Stomach (tissue), 9 donors: ENCODE measurements around the gene CFAP20. TPM values are rescaled to one million over a fixed set of nuclear protein-coding genes. Genes with fewer than 3 reads are reported as not detected.

Source experiments
- DNase-seq, 2 donors: peaks; one replicate each; pipeline versions ENCODE4 v3.0.0 to v3.0.0-alpha.2; 2013 to 2019
- H3K27ac ChIP-seq, 5 donors: fragments of 200-600 bp in 4 of 5; sonication (generic) in 4 of 5; one replicate each; pipeline ENCODE4 v1.5.1; 2013 to 2019; ENCODE audit warnings: mild to moderate bottlenecking in 1 of 5, moderate library complexity in 1 of 5
- H3K27me3 ChIP-seq, 3 donors: fragments of 200-600 bp; sonication (generic); one replicate each; pipeline ENCODE4 v1.5.1; 2017 to 2019; ENCODE audit warnings: mixed run types in 1 of 3
- H3K36me3 ChIP-seq, 4 donors: fragments of 200-600 bp; sonication (generic); 1 replicate in 3 of 4; 2 replicates in 1 of 4; pipeline ENCODE4 v1.5.1; 2016 to 2019
- H3K4me1 ChIP-seq, 4 donors: fragments of 200-600 bp; sonication (generic); one replicate each; pipeline ENCODE4 v1.5.1; 2016 to 2019
- H3K4me3 ChIP-seq, 4 donors: fragments of 200-600 bp; sonication (generic) in 3 of 4; one replicate each; pipeline ENCODE4 v1.5.1; 2016 to 2019; ENCODE audit warnings: mild to moderate bottlenecking in 1 of 4
- H3K9me3 ChIP-seq, 4 donors: fragments of 200-600 bp; sonication (generic); one replicate each; pipeline ENCODE4 v1.5.1; 2016 to 2019
- CTCF ChIP-seq, 7 experiments: fragments of 450-650 bp in 4 of 7; fragments of 200-600 bp in 3 of 7; sonication (generic) in 3 of 7; IDR thresholded peaks; one replicate each; pipeline ENCODE4 v1.5.1; 2016 to 2019; ENCODE audit warnings: antibody characterized with exemption in 7 of 7, control low read depth in 2 of 7, mild to moderate bottlenecking in 1 of 7
- EP300 ChIP-seq: sonication (generic); formaldehyde crosslinking; IDR thresholded peaks from one replicate; pipeline ENCODE4 v1.6.1; 2017; ENCODE audit warnings: antibody characterized with exemption
- POLR2A ChIP-seq, 4 donors: fragments of 450-650 bp; IDR thresholded peaks; one replicate each; pipeline ENCODE4 v1.6.1; 2016; ENCODE audit warnings: antibody characterized with exemption in 4 of 4, control low read depth in 2 of 4, mild to moderate bottlenecking in 1 of 4, moderate library complexity in 1 of 4
- POLR2AphosphoS5 ChIP-seq, 3 donors: sonication (generic); formaldehyde crosslinking; IDR thresholded peaks; one replicate each; pipeline ENCODE4 v1.6.1; 2016; ENCODE audit warnings: antibody characterized with exemption in 3 of 3
- WGBS, 5 donors: extraction: QIAGEN DNeasy Blood & Tissue Kit in 3 of 5; methylation state at CpG; one replicate each; pipeline versions ENCODE4 v1.1.5 to v1.1.7; 2013 to 2018; 5-methylcytosine and 5-hydroxymethylcytosine counted together
- intact Hi-C: fragments of 100-400 bp; cut with DNase I; formaldehyde crosslinking; loops from one replicate; pipeline ENCODE4 v1.15.1; 2023; ENCODE audit warnings: low total_unique reads
- polyA plus RNA-seq, 3 donors: library from polyadenylated mRNA; stranded (reverse); fragments of 200-250 nt; gene quantifications; one replicate each; pipeline ENCODE4 v1.2.3, GENCODE V29; 2013
- total RNA-seq, 5 donors: library from RNA; depleted of rRNA; stranded (reverse); fragments of >200 nt; gene quantifications; one replicate each; pipeline versions ENCODE4 v1.1.0 to v1.2.3, GENCODE V29; 2014 to 2016
- donor health status: healthy with polysubstance abuse.
- donor health status: Bipolar disorder and iron deficiency.
- donor health status: healthy.

CFAP20 gene
- total and polyA plus RNA-seq, 8 donors = 0.58 to 81.7 (median 23.8) TPM

- H3K4me3 ChIP-seq = no peak overlapping the region
- intact Hi-C loops = loop anchor here (5.0 kb wide), 1 partner anchor 109 kb away; no protein-coding TSS in a partner anchor
- H3K36me3 ChIP-seq = peaks cover 5 to 7% (median 6%) of the 10 kb centered on the region in 4 donors
- TF ChIP-seq POLR2A (IDR thresholded peaks at IDR 0.05) = no peak
- H3K4me1 ChIP-seq = peaks cover 36 to 100% (median 70%) of the 10 kb centered on the region in 4 donors
- no peaks in the 10 kb centered on the region for H3K9me3 ChIP-seq
- DNase-seq = peak in 1 of 2 donors; percentile 47
- no peaks in the 10 kb centered on the region for H3K27me3 ChIP-seq
- H3K27ac ChIP-seq = peak overlapping the region in 4 of 5 donors; percentile 26 to 60 (median 42)
- 33 to 49% (median 40%) methylated on average over 6 of the region's 6 CpGs for WGBS, 5 donors
Measured at GRCh38 chr16:58121132-58121531, 8.0 kb downstream of the CFAP20 start.

GRCh38 chr16:58120234-58120633, 8.9 kb downstream of the CFAP20 start:
- no peak for DNase-seq
- Histone ChIP-seq H3K4me3 (no peak overlapping the region), H3K27me3 (no peaks in the 10 kb centered on the region), H3K27ac (peak overlapping the region in 3 of 5 donors; percentile 28 to 60 (median 57)), H3K4me1 (peaks cover 33 to 94% (median 64%) of the 10 kb centered on the region in 4 donors), H3K9me3 (no peaks in the 10 kb centered on the region), H3K36me3 (peaks cover 13 to 16% (median 15%) of the 10 kb centered on the region in 4 donors)
- intact Hi-C loops = loop anchor here (5.0 kb wide), 1 partner anchor 108 kb away; no protein-coding TSS in a partner anchor
- WGBS, 5 donors = 27 to 41% (median 33%) methylated on average over 3 of the region's 3 CpGs
- TF ChIP-seq POLR2AphosphoS5 (IDR thresholded peaks at IDR 0.05) = no peak
- no peak for TF ChIP-seq EP300
- no peak for TF ChIP-seq CTCF (IDR thresholded peaks at IDR 0.05)
- no peak for TF ChIP-seq POLR2A (IDR thresholded peaks at IDR 0.05)

GRCh38 chr16:58119509-58119845, 9.7 kb downstream of the CFAP20 start:
- intact Hi-C loops = no loop called here
- WGBS, 5 donors = 26 to 72% (median 42%) methylated on average over 8 of the region's 8 CpGs
- no peak overlapping the region for H3K4me3 ChIP-seq
- no peak for TF ChIP-seq CTCF (IDR thresholded peaks at IDR 0.05)
- no peak for TF ChIP-seq POLR2AphosphoS5 (IDR thresholded peaks at IDR 0.05)
- TF ChIP-seq EP300 = no peak
- TF ChIP-seq POLR2A (IDR thresholded peaks at IDR 0.05) = no peak
- H3K4me1 ChIP-seq = peaks cover 33 to 87% (median 58%) of the 10 kb centered on the region in 4 donors
- no peaks in the 10 kb centered on the region for H3K9me3 ChIP-seq
- peak in 1 of 2 donors; percentile 78 for DNase-seq
- peaks cover 20 to 23% (median 22%) of the 10 kb centered on the region in 4 donors for H3K36me3 ChIP-seq
- H3K27ac ChIP-seq = peak overlapping the region; percentile 27 to 66 (median 34)
- no peaks in the 10 kb centered on the region for H3K27me3 ChIP-seq

GRCh38 chr16:58118801-58119508, 10.2 kb downstream of the CFAP20 start:
- peaks cover 25 to 28% (median 28%) of the 10 kb centered on the region in 4 donors for H3K36me3 ChIP-seq
- peaks cover 29 to 81% (median 53%) of the 10 kb centered on the region in 4 donors for H3K4me1 ChIP-seq
- no peak for DNase-seq
- no peaks in the 10 kb centered on the region for H3K27me3 ChIP-seq
- 23 to 44% (median 28%) methylated on average over 5 of the region's 5 CpGs for WGBS, 5 donors
- intact Hi-C loops = no loop called here
- no peak overlapping the region for H3K4me3 ChIP-seq
- no peak for TF ChIP-seq POLR2A (IDR thresholded peaks at IDR 0.05)
- TF ChIP-seq EP300 = no peak
- no peak for TF ChIP-seq CTCF (IDR thresholded peaks at IDR 0.05)
- no peak for TF ChIP-seq POLR2AphosphoS5 (IDR thresholded peaks at IDR 0.05)
- peak overlapping the region; percentile 27 to 66 (median 34) for H3K27ac ChIP-seq
- no peaks in the 10 kb centered on the region for H3K9me3 ChIP-seq

- intact Hi-C loops = no loop called here
- Histone ChIP-seq H3K4me3 (no peak overlapping the region), H3K36me3 (peaks cover 37 to 49% (median 48%) of the 10 kb centered on the region in 4 donors), H3K9me3 (no peaks in the 10 kb centered on the region), H3K27ac (no peak overlapping the region), H3K4me1 (peaks cover 23 to 57% (median 37%) of the 10 kb centered on the region in 4 donors), H3K27me3 (no peaks in the 10 kb centered on the region)
- no peak for DNase-seq
- no peak for TF ChIP-seq POLR2AphosphoS5 (IDR thresholded peaks at IDR 0.05)
- no peak for TF ChIP-seq CTCF (IDR thresholded peaks at IDR 0.05)
- no peak for TF ChIP-seq POLR2A (IDR thresholded peaks at IDR 0.05)
- TF ChIP-seq EP300 = no peak
- 88 to 97% (median 96%) methylated on average over 6 of the region's 6 CpGs for whole genome bisulfite sequencing, 5 donors
Measured at GRCh38 chr16:58116529-58116928, 12.7 kb downstream of the CFAP20 start.
